GM20000 (cell line): ENCODE measurements around the gene ARHGAP26.

Source experiments
- DNase-seq: peaks from one replicate; pipeline ENCODE4 v3.0.0; 2012; ENCODE audit warnings: low spot score
- CTCF ChIP-seq: IDR thresholded peaks from 2 replicates; pipeline ENCODE4 v1.5.1; 2012; ENCODE audit warnings: mild to moderate bottlenecking, control low read depth; ENCODE audit errors: extremely low read depth, missing control alignments

Gene ARHGAP26

GRCh38 chr5:143222287-143223231 is 452.4 kb downstream of the ARHGAP26 start:
- DNase-seq, result peak; percentile 59
- TF ChIP-seq CTCF, result no peak

- TF ChIP-seq CTCF, result no peak
- no peak for DNase-seq
These were observed 454.5 kb downstream of the ARHGAP26 start for GRCh38 chr5:143224672-143225071.

GRCh38 chr5:143225511-143225910 is 455.3 kb downstream of the ARHGAP26 start:
- no peak for DNase-seq
- no peak for TF ChIP-seq CTCF

- TF ChIP-seq CTCF, result no peak
- no peak for DNase-seq
These were observed 456.2 kb downstream of the ARHGAP26 start for GRCh38 chr5:143226361-143226760.

- no peak for DNase-seq
- TF ChIP-seq CTCF, result no peak
These were observed 456.7 kb downstream of the ARHGAP26 start for GRCh38 chr5:143226872-143227271.

- TF ChIP-seq CTCF, result no peak
- DNase-seq, result no peak
These were observed 457.1 kb downstream of the ARHGAP26 start for GRCh38 chr5:143227301-143227700.

- no peak for DNase-seq
- no peak for TF ChIP-seq CTCF
These were observed 458.6 kb downstream of the ARHGAP26 start for GRCh38 chr5:143228597-143229293.
